WTC11 (cell line): ENCODE measurements around the gene ACADVL. TPM values are rescaled to one million over a fixed set of nuclear protein-coding genes. Genes with fewer than 3 reads are reported as not detected.

Source experiments
- ATF1 ChIP-seq: sonication (generic); formaldehyde crosslinking; IDR thresholded peaks from 2 replicates; pipeline ENCODE4 v1.8.1; 2023; ENCODE audit warnings: mild to moderate bottlenecking, moderate library complexity, missing genetic modification reagents
- ETV6 ChIP-seq: sonication (generic); formaldehyde crosslinking; IDR thresholded peaks from 2 replicates; pipeline ENCODE4 v1.8.1; 2022; ENCODE audit warnings: mild to moderate bottlenecking, missing genetic modification reagents
- GRHL2 ChIP-seq: fragments of 250-450 bp; sonication (Bioruptor Pico); IDR thresholded peaks from 2 replicates; pipeline ENCODE4 v1.8.0; 2022; ENCODE audit warnings: mild to moderate bottlenecking, moderate library complexity; ENCODE audit not compliant: insufficient replicate concordance, severe bottlenecking
- GTF2I ChIP-seq: fragments of 250-450 bp; sonication (Bioruptor Pico); conservative IDR thresholded peaks from 2 replicates; pipeline ENCODE4 v1.4.0; 2021; ENCODE audit warnings: mild to moderate bottlenecking
- HMGXB4 ChIP-seq: sonication (generic); formaldehyde crosslinking; IDR thresholded peaks from 2 replicates; pipeline ENCODE4 v1.8.1; 2023; ENCODE audit warnings: mild to moderate bottlenecking, moderate library complexity, missing genetic modification reagents
- JAZF1 ChIP-seq: fragments of 250-450 bp; sonication (Bioruptor Pico); IDR thresholded peaks from 2 replicates; pipeline ENCODE4 v1.9.0; 2021; ENCODE audit warnings: moderate library complexity, mild to moderate bottlenecking, inconsistent platforms
- MYBL2 ChIP-seq: sonication (generic); formaldehyde crosslinking; IDR thresholded peaks from 2 replicates; pipeline ENCODE4 v1.8.1; 2023; ENCODE audit warnings: mild to moderate bottlenecking, moderate library complexity, missing genetic modification reagents
- NFE2L1 ChIP-seq: sonication (generic); formaldehyde crosslinking; IDR thresholded peaks from 2 replicates; pipeline ENCODE4 v1.8.1; 2023; ENCODE audit warnings: missing genetic modification reagents
- NFYB ChIP-seq: sonication (generic); formaldehyde crosslinking; conservative IDR thresholded peaks from 2 replicates; pipeline ENCODE4 v1.8.0; 2022; ENCODE audit warnings: low read depth, missing genetic modification reagents
- NR2C2 ChIP-seq: sonication (generic); formaldehyde crosslinking; IDR thresholded peaks from 2 replicates; pipeline ENCODE4 v1.8.0; 2022; ENCODE audit warnings: mild to moderate bottlenecking, missing genetic modification reagents
- NR3C1 ChIP-seq: sonication (generic); formaldehyde crosslinking; conservative IDR thresholded peaks from 2 replicates; pipeline ENCODE4 v1.8.1; 2023; ENCODE audit warnings: low read depth, mild to moderate bottlenecking, missing genetic modification reagents
- PRRX2 ChIP-seq: fragments of 250-450 bp; sonication (Bioruptor Pico); IDR thresholded peaks from 2 replicates; pipeline ENCODE4 v1.8.0; 2021; ENCODE audit warnings: mild to moderate bottlenecking
- TP53 ChIP-seq: sonication (generic); formaldehyde crosslinking; IDR thresholded peaks from 2 replicates; pipeline ENCODE4 v1.8.1; 2023; ENCODE audit warnings: mild to moderate bottlenecking, missing genetic modification reagents
- ZBTB21 ChIP-seq: sonication (generic); formaldehyde crosslinking; IDR thresholded peaks from 2 replicates; pipeline ENCODE4 v1.8.1; 2023; ENCODE audit warnings: mild to moderate bottlenecking, missing genetic modification reagents, borderline replicate concordance
- ZMAT4 ChIP-seq: fragments of 250-450 bp; sonication (Bioruptor Pico); IDR thresholded peaks from 2 replicates; pipeline ENCODE4 v1.9.0; 2021; ENCODE audit warnings: mild to moderate bottlenecking
- ZNF263 ChIP-seq: sonication (generic); formaldehyde crosslinking; IDR thresholded peaks from 2 replicates; pipeline ENCODE4 v1.8.1; 2022; ENCODE audit warnings: low read depth, mild to moderate bottlenecking, moderate library complexity, missing genetic modification reagents
- ZNF281 ChIP-seq: sonication (generic); formaldehyde crosslinking; IDR thresholded peaks from 2 replicates; pipeline ENCODE4 v1.8.0; 2023; ENCODE audit warnings: mild to moderate bottlenecking, missing genetic modification reagents
- ZNF512 ChIP-seq: sonication (generic); formaldehyde crosslinking; IDR thresholded peaks from 2 replicates; pipeline ENCODE4 v1.8.1; 2022; ENCODE audit warnings: missing genetic modification reagents, borderline replicate concordance
- total RNA-seq: library from RNA; stranded (reverse); gene quantifications from 3 replicates; pipeline ENCODE4 v1.2.3, GENCODE V29; 2021
- TF ChIP-seq, protein P1 (sequence below): sonication (generic); formaldehyde crosslinking; IDR thresholded peaks from 2 replicates; pipeline ENCODE4 v1.8.1; 2022; ENCODE audit warnings: mild to moderate bottlenecking, missing genetic modification reagents, moderate library complexity, borderline replicate concordance
- TF ChIP-seq, protein P2 (sequence below): sonication (generic); formaldehyde crosslinking; IDR thresholded peaks from 2 replicates; pipeline ENCODE4 v1.8.0; 2023; ENCODE audit warnings: missing genetic modification reagents
- TF ChIP-seq, protein P3 (sequence below): sonication (generic); formaldehyde crosslinking; IDR thresholded peaks from 2 replicates; pipeline ENCODE4 v1.8.0; 2022; ENCODE audit warnings: mild to moderate bottlenecking, missing genetic modification reagents
- TF ChIP-seq, protein P4 (sequence below): sonication (generic); formaldehyde crosslinking; IDR thresholded peaks from 2 replicates; pipeline ENCODE4 v1.8.0; 2022; ENCODE audit warnings: missing genetic modification reagents
- TF ChIP-seq, protein P5 (sequence below): sonication (generic); formaldehyde crosslinking; IDR thresholded peaks from 2 replicates; pipeline ENCODE4 v1.8.1; 2023; ENCODE audit warnings: mild to moderate bottlenecking, missing genetic modification reagents

ACADVL gene
- total RNA-seq, 1 experiment from 2014 or later, result 236 TPM

DNA sequence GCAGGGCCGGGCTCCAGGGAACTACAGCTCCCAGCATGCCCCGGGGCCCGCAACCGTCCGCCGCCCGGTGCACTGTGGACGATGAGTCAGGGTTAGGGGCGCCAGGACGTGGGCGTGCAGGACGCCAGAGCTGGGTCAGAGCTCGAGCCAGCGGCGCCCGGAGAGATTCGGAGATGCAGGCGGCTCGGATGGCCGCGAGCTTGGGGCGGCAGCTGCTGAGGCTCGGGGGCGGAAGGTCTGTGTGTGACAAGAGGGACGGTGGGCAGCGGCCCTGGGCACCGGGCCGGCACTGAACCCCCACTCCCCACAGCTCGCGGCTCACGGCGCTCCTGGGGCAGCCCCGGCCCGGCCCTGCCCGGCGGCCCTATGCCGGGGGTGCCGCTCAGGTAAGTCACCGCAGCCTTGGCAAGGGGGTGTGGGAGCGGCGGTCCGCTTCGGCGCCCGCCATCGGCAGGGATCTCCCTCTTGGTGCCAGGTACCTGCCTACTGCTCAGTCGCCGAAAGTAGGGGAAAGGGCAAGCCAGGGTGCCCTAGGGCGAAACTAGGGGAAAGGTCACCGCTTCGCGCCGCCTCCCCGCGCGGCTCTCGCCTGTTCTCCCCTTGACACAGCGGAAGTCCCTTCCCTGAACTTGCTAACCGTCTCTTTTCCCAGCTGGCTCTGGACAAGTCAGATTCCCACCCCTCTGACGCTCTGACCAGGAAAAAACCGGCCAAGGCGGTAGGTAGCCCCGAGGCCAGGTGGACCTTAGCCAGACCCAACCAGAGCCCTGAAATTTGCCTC is at the start of gene ACADVL, which contains the start of gene DLG4 (continued):
- TF ChIP-seq PRRX2 (CRISPR knock-in tag) (no peak), HMGXB4 (CRISPR knock-in tag) (no peak), ZBTB21 (CRISPR knock-in tag) (no peak), GTF2I (CRISPR knock-in tag) (no peak), GRHL2 (no peak), ZMAT4 (CRISPR knock-in tag) (no peak; the same call in 1 of the 2 replicates), ZNF512 (CRISPR knock-in tag) (no peak), NR3C1 (CRISPR knock-in tag) (no peak), NFYB (CRISPR knock-in tag) (no peak), ATF1 (CRISPR knock-in tag) (no peak), JAZF1 (CRISPR knock-in tag) (no peak), ZNF281 (CRISPR knock-in tag) (no peak), MYBL2 (CRISPR knock-in tag) (peak; percentile 75; the same call in 1 of the 2 replicates), ETV6 (CRISPR knock-in tag) (no peak; the same call in none of the 2 replicates), ZNF263 (no peak), NFE2L1 (CRISPR knock-in tag) (no peak; the same call in 1 of the 2 replicates), NR2C2 (no peak), TP53 (CRISPR knock-in tag) (no peak)
- TF ChIP-seq, protein P1, sequence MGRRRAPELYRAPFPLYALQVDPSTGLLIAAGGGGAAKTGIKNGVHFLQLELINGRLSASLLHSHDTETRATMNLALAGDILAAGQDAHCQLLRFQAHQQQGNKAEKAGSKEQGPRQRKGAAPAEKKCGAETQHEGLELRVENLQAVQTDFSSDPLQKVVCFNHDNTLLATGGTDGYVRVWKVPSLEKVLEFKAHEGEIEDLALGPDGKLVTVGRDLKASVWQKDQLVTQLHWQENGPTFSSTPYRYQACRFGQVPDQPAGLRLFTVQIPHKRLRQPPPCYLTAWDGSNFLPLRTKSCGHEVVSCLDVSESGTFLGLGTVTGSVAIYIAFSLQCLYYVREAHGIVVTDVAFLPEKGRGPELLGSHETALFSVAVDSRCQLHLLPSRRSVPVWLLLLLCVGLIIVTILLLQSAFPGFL (CRISPR knock-in tag), result no peak
- TF ChIP-seq, protein P2, sequence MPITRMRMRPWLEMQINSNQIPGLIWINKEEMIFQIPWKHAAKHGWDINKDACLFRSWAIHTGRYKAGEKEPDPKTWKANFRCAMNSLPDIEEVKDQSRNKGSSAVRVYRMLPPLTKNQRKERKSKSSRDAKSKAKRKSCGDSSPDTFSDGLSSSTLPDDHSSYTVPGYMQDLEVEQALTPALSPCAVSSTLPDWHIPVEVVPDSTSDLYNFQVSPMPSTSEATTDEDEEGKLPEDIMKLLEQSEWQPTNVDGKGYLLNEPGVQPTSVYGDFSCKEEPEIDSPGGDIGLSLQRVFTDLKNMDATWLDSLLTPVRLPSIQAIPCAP (CRISPR knock-in tag), result peak; percentile 74; the same call in 1 of the 2 replicates
- TF ChIP-seq, protein P3, sequence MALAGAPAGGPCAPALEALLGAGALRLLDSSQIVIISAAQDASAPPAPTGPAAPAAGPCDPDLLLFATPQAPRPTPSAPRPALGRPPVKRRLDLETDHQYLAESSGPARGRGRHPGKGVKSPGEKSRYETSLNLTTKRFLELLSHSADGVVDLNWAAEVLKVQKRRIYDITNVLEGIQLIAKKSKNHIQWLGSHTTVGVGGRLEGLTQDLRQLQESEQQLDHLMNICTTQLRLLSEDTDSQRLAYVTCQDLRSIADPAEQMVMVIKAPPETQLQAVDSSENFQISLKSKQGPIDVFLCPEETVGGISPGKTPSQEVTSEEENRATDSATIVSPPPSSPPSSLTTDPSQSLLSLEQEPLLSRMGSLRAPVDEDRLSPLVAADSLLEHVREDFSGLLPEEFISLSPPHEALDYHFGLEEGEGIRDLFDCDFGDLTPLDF, result no peak
- TF ChIP-seq, protein P4, sequence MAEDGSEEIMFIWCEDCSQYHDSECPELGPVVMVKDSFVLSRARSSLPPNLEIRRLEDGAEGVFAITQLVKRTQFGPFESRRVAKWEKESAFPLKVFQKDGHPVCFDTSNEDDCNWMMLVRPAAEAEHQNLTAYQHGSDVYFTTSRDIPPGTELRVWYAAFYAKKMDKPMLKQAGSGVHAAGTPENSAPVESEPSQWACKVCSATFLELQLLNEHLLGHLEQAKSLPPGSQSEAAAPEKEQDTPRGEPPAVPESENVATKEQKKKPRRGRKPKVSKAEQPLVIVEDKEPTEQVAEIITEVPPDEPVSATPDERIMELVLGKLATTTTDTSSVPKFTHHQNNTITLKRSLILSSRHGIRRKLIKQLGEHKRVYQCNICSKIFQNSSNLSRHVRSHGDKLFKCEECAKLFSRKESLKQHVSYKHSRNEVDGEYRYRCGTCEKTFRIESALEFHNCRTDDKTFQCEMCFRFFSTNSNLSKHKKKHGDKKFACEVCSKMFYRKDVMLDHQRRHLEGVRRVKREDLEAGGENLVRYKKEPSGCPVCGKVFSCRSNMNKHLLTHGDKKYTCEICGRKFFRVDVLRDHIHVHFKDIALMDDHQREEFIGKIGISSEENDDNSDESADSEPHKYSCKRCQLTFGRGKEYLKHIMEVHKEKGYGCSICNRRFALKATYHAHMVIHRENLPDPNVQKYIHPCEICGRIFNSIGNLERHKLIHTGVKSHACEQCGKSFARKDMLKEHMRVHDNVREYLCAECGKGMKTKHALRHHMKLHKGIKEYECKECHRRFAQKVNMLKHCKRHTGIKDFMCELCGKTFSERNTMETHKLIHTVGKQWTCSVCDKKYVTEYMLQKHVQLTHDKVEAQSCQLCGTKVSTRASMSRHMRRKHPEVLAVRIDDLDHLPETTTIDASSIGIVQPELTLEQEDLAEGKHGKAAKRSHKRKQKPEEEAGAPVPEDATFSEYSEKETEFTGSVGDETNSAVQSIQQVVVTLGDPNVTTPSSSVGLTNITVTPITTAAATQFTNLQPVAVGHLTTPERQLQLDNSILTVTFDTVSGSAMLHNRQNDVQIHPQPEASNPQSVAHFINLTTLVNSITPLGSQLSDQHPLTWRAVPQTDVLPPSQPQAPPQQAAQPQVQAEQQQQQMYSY, result peak; percentile 76
- TF ChIP-seq, protein P5, sequence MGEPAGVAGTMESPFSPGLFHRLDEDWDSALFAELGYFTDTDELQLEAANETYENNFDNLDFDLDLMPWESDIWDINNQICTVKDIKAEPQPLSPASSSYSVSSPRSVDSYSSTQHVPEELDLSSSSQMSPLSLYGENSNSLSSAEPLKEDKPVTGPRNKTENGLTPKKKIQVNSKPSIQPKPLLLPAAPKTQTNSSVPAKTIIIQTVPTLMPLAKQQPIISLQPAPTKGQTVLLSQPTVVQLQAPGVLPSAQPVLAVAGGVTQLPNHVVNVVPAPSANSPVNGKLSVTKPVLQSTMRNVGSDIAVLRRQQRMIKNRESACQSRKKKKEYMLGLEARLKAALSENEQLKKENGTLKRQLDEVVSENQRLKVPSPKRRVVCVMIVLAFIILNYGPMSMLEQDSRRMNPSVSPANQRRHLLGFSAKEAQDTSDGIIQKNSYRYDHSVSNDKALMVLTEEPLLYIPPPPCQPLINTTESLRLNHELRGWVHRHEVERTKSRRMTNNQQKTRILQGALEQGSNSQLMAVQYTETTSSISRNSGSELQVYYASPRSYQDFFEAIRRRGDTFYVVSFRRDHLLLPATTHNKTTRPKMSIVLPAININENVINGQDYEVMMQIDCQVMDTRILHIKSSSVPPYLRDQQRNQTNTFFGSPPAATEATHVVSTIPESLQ (CRISPR knock-in tag), result no peak
